Left hindlimb (tissue), 1 donor: Measurements from ENCODE around the gene MYOZ1.
A peak's percentile ranks its signal among the peaks of the same experiment; 100 is the strongest.
"Not testable (repeated sequence)": the region's sequence is repeated elsewhere in the genome, so short reads cannot be mapped to it uniquely, and the experiment has no call there.

ENCODE experiments used
- DNase-seq: peaks from one replicate; pipeline ENCODE4 v3.0.0-alpha.2; 2018

MYOZ1 gene

GRCh38 chr10:73641328-73642060 lies at the start of gene MYOZ1:
MYOZ1 (minus strand) TSS chr10:73641474; CDS start chr10:73640017, 1,457 bp downstream.
- DNase-seq, result no peak

- DNase-seq, result not testable (repeated sequence)
These were observed 49.5 kb upstream of the MYOZ1 start for GRCh38 chr10:73690755-73691154.

- DNase-seq, result not testable (repeated sequence)
These were observed 48.3 kb upstream of the MYOZ1 start for GRCh38 chr10:73689596-73689995.

GRCh38 chr10:73687641-73688040 lies 46.4 kb upstream of the MYOZ1 start:
- not testable (repeated sequence) for DNase-seq

DNA sequence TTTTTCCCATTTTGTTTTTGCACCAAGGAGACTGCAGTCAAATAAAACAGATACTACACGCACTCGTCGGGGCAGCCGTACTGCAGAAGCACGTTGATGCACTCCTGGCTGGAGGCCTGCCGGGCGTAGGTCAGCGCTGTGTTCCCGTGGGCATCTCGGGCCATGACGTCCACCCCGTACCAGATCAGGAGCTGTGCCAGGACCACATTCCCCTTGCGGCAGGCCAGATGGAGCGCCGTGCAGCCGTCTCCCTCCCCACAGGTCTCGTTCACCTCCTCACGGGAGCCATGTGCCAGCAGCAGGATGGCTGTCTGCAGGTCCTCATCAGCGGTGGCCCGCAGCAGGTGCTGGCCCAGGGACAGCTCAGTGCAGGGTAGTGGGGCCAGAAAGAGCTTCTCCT lies 33.3 kb upstream of the MYOZ1 start:
- DNase-seq, result not testable (repeated sequence)

DNA sequence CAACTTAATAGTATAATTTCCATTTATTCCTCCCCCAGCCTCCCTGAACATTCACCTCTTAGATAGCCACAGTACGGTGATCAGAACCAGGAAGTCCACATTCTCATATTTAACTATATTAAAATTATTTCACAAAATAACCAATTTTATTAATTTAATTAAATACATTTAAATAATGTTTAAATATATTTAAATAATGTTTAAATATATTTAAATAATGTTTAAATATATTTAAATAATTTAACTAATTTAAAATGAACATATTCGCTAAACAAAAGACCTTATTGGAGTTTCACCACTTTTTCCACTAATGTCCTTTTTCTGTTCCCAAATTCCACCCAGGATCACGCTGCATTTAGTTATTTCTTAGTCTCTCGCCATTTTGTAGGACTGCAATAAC lies 27.1 kb upstream of the MYOZ1 start:
- not testable (repeated sequence) for DNase-seq

DNA sequence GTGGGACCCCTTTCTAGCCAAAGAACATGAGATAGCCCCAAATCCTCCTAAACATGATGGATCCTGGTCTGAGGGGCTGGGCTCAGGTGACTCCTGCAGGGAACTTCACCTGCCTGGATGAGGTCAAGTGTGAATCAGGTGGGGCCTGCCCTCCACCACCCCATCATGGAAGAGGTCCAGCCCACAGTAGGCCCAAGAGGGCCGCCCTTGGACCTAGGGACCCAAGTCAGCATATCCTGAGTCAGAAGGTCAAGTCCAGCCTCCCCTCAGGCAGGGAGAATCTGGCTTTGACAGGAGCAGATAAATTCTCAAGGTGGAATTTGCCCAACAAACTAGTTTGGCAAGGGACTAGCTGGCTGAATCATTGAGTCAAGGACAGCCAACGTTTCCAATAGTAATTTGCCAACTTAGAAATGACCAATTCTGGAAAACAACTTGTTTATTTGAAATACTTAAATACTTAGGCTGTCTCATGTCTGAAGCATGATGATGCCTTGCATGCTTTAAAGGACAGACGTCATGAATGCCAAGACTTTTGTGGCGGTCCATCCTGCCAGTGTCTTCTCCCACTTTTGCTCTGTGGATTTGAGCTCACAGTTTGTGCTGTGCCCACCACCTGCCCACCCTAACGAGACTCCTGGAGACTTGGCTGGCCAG lies 25.0 kb upstream of the MYOZ1 start:
- not testable (repeated sequence) for DNase-seq

DNA sequence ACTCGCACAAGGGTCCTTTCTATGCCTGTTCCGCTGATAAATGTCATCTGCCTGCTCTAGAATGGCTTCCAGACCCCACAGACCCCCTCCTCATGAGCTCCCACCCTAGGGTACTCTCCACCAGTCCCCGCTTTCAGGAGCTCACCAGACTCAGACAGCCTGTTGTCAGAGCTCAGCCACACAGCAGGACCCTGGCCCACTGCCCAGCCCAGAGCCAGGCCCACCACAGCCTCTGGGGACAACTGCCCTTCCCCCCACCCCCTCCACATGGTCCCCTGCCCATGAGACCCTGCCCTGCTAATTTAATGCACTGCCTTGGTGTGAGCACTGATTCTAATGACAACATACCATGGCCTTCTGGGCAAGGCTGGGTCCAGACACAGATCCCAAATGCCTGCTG lies 24.3 kb upstream of the MYOZ1 start:
- DNase-seq, result not testable (repeated sequence)

DNA sequence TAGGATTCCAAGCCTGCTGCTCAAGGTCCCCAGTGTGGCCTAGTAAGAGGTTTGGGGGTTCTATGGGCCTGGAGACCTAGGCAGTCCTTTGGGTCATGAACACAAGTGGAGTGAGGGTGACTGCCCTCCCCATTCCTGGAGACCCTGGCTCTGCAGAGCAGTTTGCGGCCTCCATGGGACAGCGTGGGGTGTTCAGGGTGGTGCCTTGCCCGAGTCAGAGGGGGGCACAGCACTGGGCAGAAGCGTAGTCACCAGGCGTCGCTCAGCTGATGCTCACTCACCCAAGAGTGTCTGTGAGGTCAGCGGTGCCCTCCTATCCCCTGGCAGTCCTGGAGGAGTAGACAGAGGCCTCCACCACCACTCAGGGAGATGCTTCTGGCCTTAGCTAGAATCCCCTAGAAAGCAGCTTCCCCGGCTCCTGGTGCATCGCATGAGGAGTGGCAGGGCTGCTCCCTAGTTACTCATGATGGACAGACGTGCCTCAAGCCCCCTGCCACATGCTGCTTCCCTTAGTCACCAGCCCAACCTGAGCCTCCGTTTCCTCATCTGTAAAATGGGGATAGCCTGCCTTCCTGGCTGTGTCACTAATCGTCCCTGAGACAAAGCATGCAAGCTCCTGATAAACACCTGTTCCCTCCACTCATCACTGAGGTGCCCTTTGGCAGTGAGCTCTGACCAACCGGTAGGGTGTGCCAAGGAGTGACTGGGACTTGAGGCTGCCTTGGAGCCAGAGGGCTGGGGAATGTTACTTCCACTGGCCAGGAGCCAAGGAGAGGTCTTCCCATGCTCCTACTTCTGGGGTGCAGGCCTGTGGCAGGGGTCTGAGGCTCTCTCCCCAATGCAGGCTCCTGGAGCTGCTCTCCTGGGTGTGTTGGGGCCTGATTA lies 23.1 kb upstream of the MYOZ1 start:
- not testable (repeated sequence) for DNase-seq

- not testable (repeated sequence) for DNase-seq
These were observed 22.3 kb upstream of the MYOZ1 start for GRCh38 chr10:73663621-73664020.

GRCh38 chr10:73662705-73663104 lies 21.4 kb upstream of the MYOZ1 start:
- not testable (repeated sequence) for DNase-seq

- DNase-seq, result peak; percentile 52
These were observed 14.7 kb upstream of the MYOZ1 start, which contains the start of gene SYNPO2L for GRCh38 chr10:73655990-73656298. SYNPO2L (minus strand) TSS chr10:73656029; CDS start chr10:73655922, 107 bp downstream.

DNA sequence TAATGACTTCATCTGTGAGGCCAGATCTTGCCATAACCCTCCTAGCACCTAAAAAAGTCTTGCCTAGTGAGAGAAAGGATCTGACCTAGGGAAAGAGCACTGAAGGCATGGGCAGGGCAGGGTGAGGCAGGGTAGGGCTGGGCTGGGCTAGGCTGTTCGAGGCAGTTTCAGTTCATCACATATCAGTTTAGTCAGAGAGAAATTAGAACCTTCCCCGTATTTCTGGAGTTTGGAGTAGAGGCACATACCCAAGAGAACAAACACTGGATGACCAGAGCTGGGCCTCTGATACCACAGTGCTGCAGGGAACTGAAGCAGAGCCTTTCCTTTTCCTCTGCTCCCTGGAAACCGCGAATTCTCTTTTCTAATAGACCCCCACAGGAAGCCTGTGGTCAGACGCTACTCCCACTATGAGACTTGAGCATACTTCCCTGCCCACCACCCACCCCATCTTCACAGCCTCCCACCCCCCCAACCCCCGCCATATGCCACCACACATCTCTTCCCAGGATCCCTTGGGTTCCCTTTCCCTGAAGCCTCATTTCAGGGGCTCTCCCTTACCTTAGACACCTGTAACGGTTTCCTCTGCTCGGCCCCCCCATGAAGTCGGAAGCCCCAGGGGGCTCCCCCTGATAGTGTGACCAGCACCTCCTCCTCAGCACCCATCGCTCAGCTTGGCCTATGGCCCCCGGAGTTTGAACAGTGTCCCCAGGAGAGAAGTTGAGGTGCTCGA lies 14.1 kb upstream of the MYOZ1 start:
- DNase-seq, result no peak

DNA sequence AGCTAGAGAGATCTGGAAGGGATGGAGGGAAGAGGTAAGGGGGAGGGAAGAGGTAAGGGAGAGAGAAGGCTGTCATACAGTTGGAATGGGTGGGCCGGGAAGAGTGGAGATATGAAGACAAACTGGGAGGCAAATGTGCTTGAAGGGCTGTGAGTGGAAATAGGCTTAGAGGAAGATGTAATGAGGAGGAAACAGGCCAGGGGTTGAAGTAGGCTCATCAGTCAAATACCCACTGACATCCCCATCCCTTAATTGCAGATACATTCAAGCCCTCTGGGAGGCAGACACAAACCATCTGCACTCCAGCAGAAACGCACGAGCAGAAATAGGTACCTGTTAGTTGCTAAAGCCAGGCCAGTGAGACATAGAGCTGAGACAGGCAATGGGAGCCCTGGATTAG lies 12.4 kb upstream of the MYOZ1 start:
- no peak for DNase-seq

GRCh38 chr10:73653195-73653594 lies 11.9 kb upstream of the MYOZ1 start:
- no peak for DNase-seq

- DNase-seq, result peak; percentile 67
These were observed 9.5 kb upstream of the MYOZ1 start for GRCh38 chr10:73650537-73651331.

GRCh38 chr10:73649876-73650536 lies 8.7 kb upstream of the MYOZ1 start:
- no peak for DNase-seq

DNA sequence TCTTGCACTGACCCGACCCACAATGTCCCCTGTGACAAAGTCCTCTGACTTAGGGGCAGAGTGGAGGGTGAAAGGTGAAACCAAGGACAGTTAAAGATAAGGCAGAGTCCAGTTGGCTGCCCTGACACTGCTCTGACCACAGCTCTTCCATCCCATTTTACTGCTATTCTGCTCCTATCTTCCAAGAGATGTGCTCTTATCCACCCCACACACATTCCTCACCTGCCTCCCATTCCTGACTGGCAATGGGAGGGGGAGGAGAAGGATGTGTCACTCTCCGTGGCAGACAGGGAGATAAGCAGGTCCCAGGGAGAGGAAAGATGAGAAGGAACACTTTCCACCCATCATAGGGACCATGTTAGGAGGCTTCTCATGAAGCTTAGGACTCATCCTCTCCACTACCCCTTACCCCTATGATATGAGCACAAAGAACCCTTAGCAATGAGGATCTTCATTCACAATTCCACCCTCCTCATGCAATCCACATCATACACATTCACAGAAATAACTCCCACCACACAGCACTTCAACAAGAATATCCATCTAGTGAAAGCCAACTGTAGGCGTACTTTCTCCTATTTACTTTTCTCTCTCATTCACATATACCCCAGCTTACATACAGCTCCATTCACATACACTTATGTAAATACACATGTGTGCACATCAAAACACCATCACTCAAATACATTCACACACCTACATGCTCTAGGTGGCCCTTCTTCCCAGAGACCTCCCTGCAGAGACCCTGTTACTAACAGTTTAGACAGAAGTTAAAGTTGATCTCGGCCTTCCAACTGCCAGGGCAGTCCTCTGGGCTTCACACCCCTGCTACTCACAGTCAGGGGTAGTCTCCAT lies 7.9 kb upstream of the MYOZ1 start:
- no peak for DNase-seq

DNA sequence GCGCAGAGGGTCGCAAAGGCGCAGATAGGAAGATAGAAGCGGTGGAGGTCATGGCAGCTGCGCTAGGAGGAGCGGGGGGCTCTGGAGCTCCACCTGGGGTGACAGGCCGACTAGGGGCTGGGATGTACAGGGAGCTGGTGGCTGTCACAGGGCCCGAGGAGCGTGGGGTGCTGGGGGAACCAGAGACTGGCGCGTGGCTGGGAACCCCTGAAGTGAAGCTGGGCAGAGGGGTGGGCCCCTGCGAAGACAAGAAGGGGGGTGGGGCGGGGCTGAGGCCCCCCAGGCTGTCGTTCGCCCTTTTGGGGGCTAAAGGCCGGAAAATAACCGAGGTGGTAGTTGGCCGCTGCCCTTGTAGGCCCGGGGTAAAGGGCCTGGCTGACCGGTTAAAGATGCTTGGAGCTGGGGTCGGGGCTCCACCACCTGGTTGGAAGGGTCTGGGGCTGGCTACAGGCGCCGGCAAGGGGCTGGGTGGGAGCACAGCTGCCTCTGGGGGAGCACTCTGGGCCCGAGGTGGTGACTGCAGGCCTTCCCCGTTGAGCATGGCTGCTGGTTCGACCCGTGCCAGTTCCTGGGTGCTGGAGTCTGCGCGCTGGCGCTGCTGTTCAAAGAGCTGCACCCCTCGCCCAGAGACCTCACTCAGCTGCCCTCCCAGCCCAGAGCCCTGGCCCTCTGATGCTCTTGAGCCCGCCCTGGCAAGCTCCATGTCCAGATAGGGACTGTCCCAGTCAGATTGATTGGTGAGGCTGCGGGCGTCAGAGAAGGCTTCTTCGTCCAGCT lies 6.8 kb upstream of the MYOZ1 start:
- DNase-seq, result no peak
